Stimulated activated naive CD4-positive, alpha-beta T cell treated with Interleukin-2 at 50 U/mL for 16 hours (primary cell): ENCODE data around the gene MRS2.

Source experiments
- DNase-seq: peaks from one replicate; lab custom pipeline; 2025; lab: John Stamatoyannopoulos, UW

Gene MRS2

DNA sequence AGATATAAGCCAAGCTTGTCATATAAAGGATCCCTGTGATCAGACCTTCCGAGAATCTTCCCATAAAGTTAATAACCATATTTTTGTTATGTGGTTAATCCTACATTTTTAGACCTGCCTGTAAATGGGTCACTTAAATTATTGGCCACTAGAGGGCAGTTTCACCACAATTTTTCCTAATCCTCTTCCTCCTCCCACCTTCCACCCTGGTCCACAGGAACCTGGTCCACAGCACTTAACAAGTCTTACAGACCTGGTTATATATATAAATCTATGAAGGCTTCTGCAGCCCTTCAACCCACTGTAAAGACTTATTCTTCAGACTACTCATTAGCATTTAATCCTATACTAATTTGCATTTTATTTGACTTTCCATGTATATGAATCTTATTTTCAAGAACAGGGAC lies 28.3 kb downstream of the MRS2 start:
- no peak for DNase-seq

DNA sequence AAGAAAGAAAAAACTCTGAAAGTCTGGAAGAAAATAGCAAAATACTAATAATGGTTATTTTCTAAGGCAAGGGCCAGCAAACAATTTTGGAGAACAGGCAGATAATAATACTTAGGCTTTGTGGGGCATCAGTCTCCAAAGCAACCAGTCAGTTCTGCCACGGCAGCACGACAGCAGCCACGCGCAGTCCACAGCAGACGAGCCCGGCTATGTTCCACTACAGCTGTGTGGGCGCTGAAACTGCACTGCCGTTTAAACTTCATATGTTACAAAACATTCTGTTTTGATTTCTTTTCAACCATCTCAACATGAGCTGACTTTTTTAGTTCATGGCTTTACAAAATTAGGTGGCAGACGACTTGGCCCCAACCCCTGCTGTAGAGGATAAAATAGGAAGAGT lies 29.9 kb downstream of the MRS2 start:
- no peak for DNase-seq

DNA sequence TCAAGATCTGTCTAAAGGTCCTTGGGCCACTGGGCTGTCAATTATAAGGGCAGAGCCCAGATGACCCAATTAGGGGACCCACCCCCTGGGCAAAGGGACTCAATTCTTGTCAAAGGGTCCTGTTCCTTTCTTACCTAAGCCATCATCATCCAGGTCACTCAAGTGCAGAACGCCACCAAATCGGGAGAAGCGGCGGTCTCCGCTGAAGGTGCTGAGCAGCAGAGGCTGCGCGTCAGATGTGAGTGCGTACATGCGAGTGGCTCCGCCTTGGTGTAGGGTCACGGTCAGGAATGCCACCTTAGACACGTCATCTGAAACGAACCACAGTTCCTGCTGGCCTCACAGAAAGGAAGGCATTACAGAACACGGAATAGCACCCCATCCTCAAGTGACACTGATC lies 34.2 kb downstream of the MRS2 start:
- no peak for DNase-seq

DNA sequence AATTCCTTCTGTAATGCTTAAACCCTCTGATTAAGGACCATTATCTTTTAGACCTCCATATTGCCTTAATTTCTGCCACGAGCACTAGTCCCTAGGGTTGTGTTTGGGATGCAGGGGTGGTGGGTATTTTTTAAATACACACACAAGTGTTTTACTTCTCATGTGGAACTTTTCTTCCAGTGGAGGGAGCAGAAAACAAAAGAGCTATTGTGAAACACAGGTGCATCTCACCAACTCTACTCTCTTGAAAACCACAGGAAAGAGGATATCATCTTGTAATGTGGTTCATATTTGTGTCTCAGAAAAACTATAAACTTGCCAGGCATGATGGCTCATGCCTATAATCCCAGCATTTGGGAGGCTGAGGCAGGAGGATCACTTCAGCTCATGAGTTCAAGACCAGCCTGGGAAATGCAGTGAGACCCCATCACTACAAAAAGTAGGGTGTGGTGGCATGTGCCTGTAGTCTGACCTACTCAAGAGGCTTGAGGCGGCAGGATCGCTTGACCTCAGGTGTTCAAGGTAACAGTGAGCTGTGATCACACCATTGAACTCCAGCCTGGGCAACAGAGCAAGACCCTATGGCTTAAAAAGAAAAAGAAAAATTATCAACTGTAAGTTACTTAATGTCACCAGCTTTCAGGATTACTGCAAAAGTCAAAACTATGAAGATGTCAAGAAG lies 37.3 kb downstream of the MRS2 start:
- no peak for DNase-seq

DNA sequence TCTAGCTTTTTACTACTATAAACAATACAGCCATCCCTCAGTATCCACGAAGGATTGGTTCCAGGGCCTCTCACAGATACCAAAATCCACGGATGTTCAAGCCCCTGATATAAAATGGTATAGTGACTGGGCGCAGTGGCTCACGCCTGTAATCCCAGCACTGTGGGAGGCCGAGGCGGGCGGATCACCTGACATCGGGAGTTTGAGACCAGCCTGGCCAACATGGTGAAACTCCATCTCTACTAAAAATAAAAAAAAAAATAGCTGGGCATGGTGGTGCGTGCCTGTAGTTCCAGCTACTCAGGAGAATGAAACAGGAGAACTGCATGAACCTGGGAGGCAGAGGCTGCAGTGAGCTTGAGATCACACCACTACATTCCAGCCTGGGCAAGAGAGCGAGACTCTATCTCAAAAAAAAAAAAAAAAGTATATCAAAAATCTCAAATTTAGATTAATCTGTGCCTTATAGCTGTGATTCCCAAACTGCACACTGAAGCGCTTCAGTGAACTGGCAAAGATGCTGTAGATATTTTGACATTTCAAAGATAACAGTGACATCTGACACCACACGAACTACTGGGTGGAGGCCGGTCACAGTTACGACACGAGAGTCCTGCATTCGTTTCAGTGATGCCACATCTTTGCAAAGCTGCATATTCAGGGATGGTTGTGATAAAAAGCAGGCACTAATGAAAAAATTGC lies 38.3 kb downstream of the MRS2 start:
- no peak for DNase-seq

DNA sequence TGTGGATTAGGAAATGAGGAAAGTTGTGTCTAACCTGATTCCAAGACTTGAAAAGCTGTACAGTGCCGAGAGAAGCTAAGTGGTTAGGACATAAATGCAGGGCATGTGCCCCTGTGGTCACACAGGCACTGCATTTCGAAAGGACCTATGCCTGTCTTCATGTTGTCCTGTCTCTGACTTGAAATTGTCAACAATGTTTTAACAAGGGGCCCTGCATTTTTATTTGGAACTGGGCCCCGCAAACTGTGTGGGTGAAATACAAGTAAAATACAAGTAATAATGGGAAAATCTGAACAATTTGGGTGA lies 38.8 kb downstream of the MRS2 start:
- DNase-seq: no peak

DNA sequence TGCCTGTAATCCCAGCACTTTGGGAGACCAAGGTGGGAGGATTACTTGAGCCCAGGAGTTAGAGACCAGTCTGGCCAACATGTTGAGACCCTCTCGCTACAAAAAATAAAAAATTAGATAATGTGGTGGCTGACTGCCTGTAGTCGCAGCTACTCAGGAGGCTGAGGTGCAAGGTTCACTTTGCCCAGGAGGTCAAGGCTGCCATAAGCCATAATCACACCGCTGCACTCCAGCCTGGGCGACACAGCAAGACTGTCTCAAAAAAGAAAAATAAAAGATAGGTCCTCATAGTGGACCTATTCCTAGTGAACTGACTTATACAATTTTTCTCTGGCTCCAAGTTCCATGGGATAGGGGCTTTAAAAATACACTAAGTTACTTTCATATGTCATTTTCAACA lies 41.9 kb downstream of the MRS2 start:
- no peak for DNase-seq

DNA sequence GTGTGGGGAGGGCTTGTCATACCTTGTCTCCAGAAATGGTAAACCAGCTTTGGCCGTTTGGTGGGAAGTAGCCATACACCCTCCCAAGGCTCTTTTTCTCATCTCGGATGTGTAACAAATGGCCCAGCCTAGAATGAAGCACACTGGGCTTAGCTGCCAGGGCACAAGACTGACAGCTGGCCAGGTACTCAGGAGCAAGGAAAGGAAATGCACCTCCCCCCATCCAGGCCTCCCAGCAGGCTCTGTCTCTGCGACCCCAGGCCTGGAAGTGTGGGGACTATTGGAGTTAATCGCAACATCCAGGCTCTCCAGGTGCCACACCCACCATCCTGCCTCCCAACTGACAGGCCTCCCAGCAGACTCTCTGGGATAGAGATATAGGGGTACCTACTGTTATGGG lies 43.0 kb downstream of the MRS2 start:
- no peak for DNase-seq

DNA sequence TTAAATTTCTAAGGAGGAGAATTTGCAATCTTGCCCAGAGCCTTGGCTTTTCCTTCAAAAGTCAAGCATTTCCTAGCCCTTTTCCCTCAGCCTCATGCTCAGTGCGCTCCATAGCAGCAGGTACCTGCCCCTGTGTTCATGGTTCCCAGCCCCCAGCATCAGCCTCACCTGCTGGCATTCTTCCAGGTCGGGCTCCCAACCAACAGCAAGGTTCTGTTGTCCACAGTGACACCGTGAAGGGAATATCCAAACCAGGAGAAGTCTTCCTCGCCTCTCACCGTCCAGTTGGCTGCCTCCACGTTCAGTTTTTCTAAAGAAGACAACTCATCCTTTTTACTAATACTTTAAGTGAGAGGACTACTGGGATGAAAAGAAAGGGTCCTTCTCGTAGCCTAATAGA lies 43.9 kb downstream of the MRS2 start:
- DNase-seq: no peak

DNA sequence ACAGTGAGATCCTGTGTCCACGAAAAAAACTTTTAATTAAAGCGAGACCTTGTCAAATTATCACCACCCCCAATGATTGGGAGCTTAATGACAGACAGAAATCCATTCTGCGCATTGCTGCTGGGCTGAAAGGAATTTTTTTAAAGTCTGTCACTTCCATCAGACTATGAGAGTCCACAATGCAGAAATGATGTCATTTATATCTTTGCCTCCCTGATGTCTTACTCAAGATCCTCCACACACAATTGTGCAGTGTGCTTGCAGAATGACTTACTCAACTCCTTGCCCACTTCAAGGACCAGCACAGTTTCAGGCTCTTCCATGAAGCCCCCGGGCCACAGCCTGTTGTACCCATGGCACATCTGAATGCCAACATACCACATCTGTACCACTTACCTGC lies 45.7 kb downstream of the MRS2 start:
- DNase-seq: no peak

DNA sequence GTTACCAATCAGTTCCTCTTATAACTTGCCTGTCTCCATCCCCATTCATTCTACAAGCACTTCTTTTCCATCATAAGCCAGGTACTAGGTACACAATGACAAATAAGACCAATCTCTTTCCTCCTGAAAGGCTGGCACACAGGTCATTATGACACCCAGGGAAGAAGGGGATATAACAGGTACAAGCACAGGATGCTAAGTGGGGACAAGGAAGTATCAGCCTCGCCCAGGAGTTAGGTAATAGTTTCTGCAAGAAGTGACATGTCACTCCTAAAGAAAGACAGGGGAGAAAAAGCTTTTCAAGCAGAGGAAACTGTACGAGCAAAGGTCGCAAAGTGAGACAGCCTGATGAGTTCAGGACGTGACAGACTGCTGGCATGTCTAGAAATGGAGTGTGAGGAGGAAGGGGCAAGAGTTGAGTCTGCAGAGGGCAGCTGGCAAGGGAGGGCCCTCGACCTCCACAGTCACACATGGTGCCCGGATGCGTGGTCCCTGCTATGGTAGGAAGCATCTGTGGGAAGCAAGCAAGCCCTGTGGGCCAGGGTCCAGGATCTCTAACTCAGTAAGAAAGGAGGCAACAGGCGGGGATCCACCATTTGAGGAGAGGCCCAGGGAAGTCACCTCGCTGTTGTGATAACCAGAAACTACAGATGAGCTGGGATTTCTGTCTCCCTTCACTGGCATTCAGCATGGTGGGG lies 46.2 kb downstream of the MRS2 start:
- DNase-seq: no peak

DNA sequence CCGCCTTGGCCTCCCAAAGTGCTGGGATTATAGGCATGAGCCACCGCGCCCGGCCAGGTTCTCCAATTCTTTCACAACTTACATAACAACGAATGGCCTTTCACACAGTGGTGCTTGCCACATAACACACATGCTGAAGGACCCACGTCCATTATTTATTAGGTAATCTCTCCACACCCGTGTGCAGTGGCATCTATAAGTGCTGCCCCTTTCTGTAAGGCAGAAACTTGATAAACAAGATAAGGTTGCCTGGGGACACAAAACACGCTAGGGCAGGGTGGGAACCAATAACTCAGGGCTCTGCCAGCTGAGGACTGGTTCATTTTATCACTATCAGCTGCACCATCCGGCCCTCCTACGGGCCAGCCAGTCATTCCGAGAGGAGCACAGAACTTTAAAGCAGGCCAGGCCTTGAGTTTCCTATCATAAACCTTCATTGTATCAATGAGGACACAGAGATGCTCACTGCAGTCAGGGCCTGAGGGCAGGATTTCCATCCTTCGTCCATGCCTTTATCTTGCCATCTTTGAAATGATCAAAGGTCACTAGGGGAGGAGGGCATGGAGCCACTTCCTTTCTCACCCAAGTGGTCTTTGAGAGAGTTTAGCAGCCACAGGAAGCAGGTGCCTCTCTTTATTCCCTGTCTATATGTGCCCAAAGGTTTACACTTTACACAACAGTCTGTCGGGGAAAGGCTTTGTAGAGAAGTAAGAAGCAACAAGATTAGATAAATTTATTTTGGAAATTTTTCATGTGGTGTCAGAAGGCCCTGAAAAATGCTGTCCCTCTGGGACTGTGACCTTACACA lies 49.0 kb downstream of the MRS2 start:
- no peak for DNase-seq

DNA sequence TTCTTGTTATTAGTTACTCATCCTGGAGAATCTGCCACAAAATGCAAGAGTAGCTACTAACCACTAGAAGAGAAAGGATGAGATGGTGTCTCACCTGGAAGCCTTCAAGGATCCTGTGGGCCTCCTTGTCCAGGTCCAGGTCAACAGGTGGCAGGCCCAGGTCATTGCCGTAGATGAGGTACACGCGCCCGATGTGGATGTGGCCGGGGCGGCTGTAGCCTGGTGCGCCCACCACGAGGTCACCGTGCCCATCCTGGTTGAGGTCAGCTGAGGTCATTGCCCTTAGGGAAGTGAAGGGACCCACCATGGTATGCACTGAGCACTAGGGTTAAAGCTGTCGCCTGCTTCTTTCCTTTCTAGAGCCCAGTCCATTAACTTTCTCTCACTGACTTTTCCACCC lies 51.2 kb downstream of the MRS2 start:
- DNase-seq: no peak

DNA sequence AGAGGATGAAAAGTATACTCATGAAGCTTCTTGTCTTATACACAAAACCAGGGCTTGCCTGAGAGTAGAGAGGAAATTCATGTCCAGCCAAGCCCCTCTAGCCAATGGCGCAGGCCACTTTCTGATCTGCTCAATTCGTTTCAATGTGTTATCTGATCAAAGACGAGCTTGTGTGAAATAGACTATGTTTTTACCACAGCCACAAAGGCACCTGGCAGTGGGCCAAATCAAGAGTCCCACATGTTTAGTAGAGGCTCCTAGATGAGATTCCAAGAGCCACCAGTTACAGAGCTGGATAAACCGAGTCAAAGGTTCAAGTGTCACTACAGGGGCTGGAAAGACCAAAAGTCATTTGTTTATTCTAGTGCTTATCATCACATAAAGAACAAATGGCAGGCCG lies 51.7 kb downstream of the MRS2 start:
- no peak for DNase-seq

DNA sequence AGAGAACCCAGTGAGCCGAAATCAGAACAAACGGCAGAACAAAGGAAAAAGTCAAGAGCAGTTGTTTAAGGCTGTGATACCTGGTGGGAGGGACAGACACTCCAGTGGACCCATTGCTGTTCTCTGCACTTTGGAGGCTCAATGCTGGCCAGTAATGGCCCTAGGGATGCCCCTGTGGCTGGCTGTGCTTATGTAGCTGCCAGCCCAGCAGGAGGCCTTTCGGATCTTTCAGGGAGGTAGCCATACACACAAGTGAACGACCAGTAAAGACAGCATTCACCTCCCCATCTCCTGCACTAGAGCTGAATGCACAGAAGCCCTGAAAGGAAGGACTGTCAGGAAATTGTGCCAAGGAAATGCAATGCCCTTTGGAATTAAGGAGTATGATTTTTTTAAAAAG lies 52.3 kb downstream of the MRS2 start:
- DNase-seq: no peak

DNA sequence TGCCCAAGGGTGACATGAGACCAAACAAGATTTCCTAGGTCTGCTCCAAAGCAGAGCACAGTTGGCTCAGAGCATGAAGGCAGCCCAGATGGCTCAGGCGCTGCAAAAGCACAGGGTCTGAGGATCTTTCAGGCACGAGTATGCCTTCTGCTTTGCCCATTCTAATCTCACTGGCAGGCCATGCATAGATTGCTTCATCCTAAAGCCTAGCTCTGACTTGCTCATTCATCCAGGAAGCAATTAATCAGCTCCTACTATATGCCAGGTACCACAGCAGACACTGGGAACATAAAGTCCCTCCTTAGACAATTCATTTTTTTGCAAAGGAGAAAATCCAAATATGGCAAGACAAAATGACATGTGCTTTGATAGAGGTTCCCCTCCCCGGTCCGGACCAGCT lies 55.4 kb downstream of the MRS2 start:
- no peak for DNase-seq

DNA sequence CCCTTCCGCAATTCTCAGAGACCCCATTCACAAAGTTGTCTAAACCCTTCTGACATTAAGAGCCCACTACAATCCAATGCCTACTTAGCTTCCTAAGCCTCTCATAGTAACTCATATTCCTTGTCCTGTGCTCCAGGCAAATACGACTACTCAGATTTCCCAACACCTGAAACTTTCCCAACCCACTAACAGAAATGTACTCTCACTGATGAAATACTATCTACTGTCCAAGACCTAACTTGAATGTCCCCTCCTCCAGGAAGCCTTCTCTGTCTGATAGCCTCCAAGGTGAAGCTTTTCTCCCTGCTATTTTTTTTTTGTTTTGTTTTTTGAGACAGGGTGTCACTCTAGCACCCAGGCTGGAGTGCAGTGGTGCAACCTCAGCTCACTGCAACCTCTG lies 56.2 kb downstream of the MRS2 start:
- no peak for DNase-seq

DNA sequence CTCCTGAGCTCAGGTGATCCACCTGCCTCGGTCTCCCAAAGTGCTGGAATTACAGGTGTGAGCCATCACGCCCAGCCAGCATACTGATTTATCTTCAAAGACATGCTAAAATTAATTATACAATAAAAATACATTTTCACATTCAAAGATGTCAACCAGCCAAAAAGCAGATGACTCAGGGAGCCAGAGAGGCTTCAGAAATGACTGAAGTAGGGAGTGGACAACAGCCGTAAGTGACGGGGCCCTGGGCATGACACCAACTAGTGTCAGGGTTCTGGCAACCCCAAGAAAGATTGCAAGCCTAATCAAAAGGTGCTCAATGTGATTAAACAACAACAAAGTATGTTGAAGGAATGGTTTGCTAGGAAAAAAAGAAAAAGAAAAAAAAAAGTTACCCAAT lies 58.2 kb downstream of the MRS2 start:
- DNase-seq: no peak

DNA sequence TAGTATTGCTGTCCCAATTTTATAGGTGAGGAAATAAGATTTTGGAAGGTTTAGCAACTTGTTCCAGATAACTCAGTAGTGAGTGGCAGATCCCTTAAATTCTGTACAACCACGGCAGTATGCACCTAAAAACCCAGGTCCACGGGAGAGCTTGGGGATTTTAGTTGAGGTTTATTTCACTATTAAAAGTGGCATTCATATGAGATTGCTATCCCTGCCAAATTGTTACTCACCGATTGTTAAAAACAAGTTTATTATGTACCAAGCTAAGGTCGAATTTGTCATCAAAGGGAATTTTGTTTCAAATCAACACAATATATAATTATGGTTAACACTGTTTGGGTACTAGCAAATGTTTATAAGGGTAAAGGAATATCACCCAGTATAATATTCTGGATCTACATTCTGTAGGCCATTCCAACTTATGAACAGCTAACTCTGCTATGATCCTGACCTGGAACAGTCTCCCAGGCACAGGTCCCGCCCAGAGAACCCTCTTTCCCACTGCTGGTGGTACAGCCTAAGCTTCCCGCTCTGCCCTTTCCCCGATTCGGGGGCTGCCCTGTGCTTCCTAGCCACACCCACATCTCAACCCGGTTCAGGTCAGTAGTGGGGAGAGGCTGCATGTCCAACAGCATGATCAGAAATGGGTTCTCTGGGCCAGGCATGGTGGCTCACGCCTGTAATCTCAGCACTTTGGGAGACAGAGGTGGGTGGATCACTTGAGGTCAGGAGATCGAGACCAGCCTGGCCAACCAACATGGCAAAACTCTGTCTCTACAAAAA lies 61.7 kb downstream of the MRS2 start:
- no peak for DNase-seq

DNA sequence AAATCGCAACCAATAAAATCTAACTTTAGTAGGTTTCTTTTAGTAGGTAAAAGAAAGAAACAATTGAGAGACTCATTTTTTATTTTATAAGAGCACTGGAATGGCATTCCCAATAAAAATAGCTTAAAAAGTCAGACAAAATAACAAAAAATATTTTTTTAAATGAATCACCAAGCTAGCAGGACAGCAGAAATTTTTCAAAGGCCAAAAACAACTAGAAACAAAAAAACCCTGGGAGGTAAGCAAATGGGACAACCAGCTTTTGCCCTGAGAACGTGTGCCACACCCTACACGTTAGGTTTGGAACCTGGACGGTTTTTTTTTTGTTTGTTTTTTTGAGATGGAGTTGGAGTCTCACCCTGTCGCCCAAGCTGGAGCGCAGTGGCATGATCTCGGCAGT lies 67.1 kb downstream of the MRS2 start:
- DNase-seq: no peak

DNA sequence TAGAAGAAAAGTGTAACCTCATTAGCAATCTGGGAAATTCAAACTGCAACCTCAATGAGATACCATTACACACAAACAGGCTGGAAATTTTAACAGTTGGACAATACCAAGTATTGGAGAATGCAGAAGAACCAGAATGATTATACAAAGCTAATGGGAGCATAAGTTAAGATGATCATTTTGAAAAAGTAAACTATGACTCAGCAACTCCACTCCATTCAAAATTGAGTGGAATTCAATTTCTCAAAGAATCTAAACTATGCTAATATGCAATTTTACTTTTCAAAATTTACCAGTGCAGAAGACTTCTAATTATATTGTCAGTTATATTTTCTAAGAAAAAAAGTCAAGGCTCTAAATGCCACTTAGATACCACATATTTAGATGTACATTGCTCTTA lies 69.4 kb downstream of the MRS2 start:
- DNase-seq: no peak
